ENCODE measurements around the gene EHMT1.
A peak's percentile ranks its signal among the peaks of the same experiment; 100 is the strongest.
"Not testable (repeated sequence)": the region's sequence is repeated elsewhere in the genome, so short reads cannot be mapped to it uniquely, and the experiment has no call there.

The EHMT1 gene

GRCh38 chr9:137722481-137722880 lies 103.7 kb downstream of the EHMT1 start:
- no peak for DNase-seq

GRCh38 chr9:137723356-137723755 lies 104.6 kb downstream of the EHMT1 start:
- not testable (repeated sequence) for DNase-seq

- no peak for DNase-seq
These were observed 105.1 kb downstream of the EHMT1 start for GRCh38 chr9:137723783-137724445.

- DNase-seq = no peak
These were observed 106.0 kb downstream of the EHMT1 start for GRCh38 chr9:137724818-137725240.

GRCh38 chr9:137725598-137725997 lies 106.8 kb downstream of the EHMT1 start:
- no peak for DNase-seq

GRCh38 chr9:137726336-137726735 lies 107.5 kb downstream of the EHMT1 start:
- not testable (repeated sequence) for DNase-seq

- no peak for DNase-seq
These were observed 108.0 kb downstream of the EHMT1 start for GRCh38 chr9:137726764-137727163.

GRCh38 chr9:137727716-137728115 lies 108.9 kb downstream of the EHMT1 start:
- DNase-seq = no peak

GRCh38 chr9:137728444-137729311 lies 109.9 kb downstream of the EHMT1 start:
- DNase-seq = no peak

- DNase-seq = no peak
These were observed 112.6 kb downstream of the EHMT1 start for GRCh38 chr9:137731216-137731946.

- no peak for DNase-seq
These were observed 113.4 kb downstream of the EHMT1 start for GRCh38 chr9:137731947-137732813.

GRCh38 chr9:137733429-137733828 lies 114.6 kb downstream of the EHMT1 start:
- no peak for DNase-seq

GRCh38 chr9:137734181-137734580 lies 115.4 kb downstream of the EHMT1 start:
- no peak for DNase-seq

- DNase-seq = not testable (repeated sequence)
These were observed 119.4 kb downstream of the EHMT1 start for GRCh38 chr9:137738182-137738696.

GRCh38 chr9:137738703-137739102 lies 119.9 kb downstream of the EHMT1 start:
- DNase-seq = no peak

GRCh38 chr9:137739371-137740309 lies 120.8 kb downstream of the EHMT1 start:
- no peak for DNase-seq

GRCh38 chr9:137740312-137740711 lies 121.5 kb downstream of the EHMT1 start:
- peak; percentile 67 for DNase-seq

GRCh38 chr9:137741330-137741729 lies 122.5 kb downstream of the EHMT1 start:
- DNase-seq = no peak

GRCh38 chr9:137742698-137743097 lies 123.9 kb downstream of the EHMT1 start:
- no peak for DNase-seq

GRCh38 chr9:137743695-137744094 lies 124.9 kb downstream of the EHMT1 start:
- no peak for DNase-seq

GRCh38 chr9:137744632-137745183 lies 125.9 kb downstream of the EHMT1 start:
- no peak for DNase-seq
